Keratinocyte (primary cell): ENCODE results near the gene INTU. TPM values are rescaled to one million over a fixed set of nuclear protein-coding genes. Genes with fewer than 3 reads are reported as not detected.
"Not testable (repeated sequence)": the region's sequence is repeated elsewhere in the genome, so short reads cannot be mapped to it uniquely, and the experiment has no call there.

Experiments
- DNase-seq: peaks from one replicate; pipeline ENCODE4 v3.0.0-alpha.2; 2011; ENCODE audit warnings: low read depth, missing footprints, low spot score
- FAIRE-seq: peaks from 2 replicates; lab custom pipeline; 2011; peaks lifted over from hg19 to GRCh38; lab: Jason Lieb, UNC
- H2AFZ ChIP-seq: 2 replicates; pipeline ENCODE4 v1.6.0; 2012; ENCODE audit warnings: low read length, control low read depth, inconsistent platforms; ENCODE audit not compliant: control insufficient read depth
- H3K27ac ChIP-seq: 2 replicates; pipeline ENCODE4 v1.5.1; 2011; ENCODE audit warnings: low read length; ENCODE audit not compliant: control insufficient read depth, insufficient read depth
- H3K27me3 ChIP-seq: 3 replicates; pipeline ENCODE4 v1.6.0; 2011; ENCODE audit warnings: low read length; ENCODE audit not compliant: control insufficient read depth, insufficient read depth; ENCODE audit errors: extremely low read depth
- H3K36me3 ChIP-seq, 2 experiments: 2 replicates in 1 of 2; 3 replicates in 1 of 2; pipeline ENCODE4 v1.5.1; 2011; ENCODE audit warnings: low read length in 2 of 2, mild to moderate bottlenecking in 1 of 2; ENCODE audit not compliant: control insufficient read depth in 2 of 2, insufficient read depth in 2 of 2; ENCODE audit errors: extremely low read depth in 1 of 2
- H3K4me1 ChIP-seq: 3 replicates; pipeline ENCODE4 v1.5.1; 2011; ENCODE audit warnings: low read length; ENCODE audit not compliant: control insufficient read depth, insufficient read depth; ENCODE audit errors: extremely low read depth
- H3K4me2 ChIP-seq: 3 replicates; pipeline ENCODE4 v1.6.0; 2011; ENCODE audit warnings: low read depth, low read length; ENCODE audit not compliant: control insufficient read depth, insufficient read depth; ENCODE audit errors: extremely low read depth
- H3K4me3 ChIP-seq, 3 experiments: fragments of 200-600 bp in 1 of 3; sonication (generic) in 1 of 3; 2 replicates in 2 of 3; 3 replicates in 1 of 3; pipeline ENCODE4 v1.5.1; 2011 to 2016; ENCODE audit warnings: low read length in 3 of 3, mild to moderate bottlenecking in 3 of 3, control low read depth in 2 of 3, inconsistent platforms in 1 of 3, low read depth in 1 of 3, mixed read lengths in 1 of 3, mixed run types in 1 of 3, moderate library complexity in 1 of 3; ENCODE audit not compliant: control insufficient read depth in 2 of 3, insufficient read depth in 2 of 3; ENCODE audit errors: extremely low read depth in 1 of 3
- H3K79me2 ChIP-seq: 2 replicates; pipeline ENCODE4 v1.6.0; 2012; ENCODE audit warnings: low read length; ENCODE audit not compliant: control insufficient read depth, insufficient read depth
- H3K9ac ChIP-seq: 3 replicates; pipeline ENCODE4 v1.6.0; 2011; ENCODE audit warnings: low read length; ENCODE audit not compliant: control insufficient read depth, insufficient read depth; ENCODE audit errors: extremely low read depth
- H3K9me1 ChIP-seq: 3 replicates; pipeline ENCODE4 v1.6.0; 2011; ENCODE audit warnings: low read length; ENCODE audit not compliant: control insufficient read depth, insufficient read depth; ENCODE audit errors: extremely low read depth
- H3K9me3 ChIP-seq: 2 replicates; pipeline ENCODE4 v1.5.1; 2012; ENCODE audit warnings: low read depth, low read length; ENCODE audit not compliant: control insufficient read depth
- H4K20me1 ChIP-seq: 3 replicates; pipeline ENCODE4 v1.6.0; 2011; ENCODE audit warnings: low read length; ENCODE audit not compliant: control insufficient read depth, insufficient read depth; ENCODE audit errors: extremely low read depth
- EZH2 ChIP-seq: IDR thresholded peaks from one replicate; pipeline ENCODE4 v1.6.1; 2012; ENCODE audit warnings: inconsistent platforms, mild to moderate bottlenecking, low read length, moderate library complexity
- dilution Hi-C: fragments of 300-500 bp; cut with MboI; formaldehyde crosslinking; loops from one replicate; pipeline ENCODE4 v1.7.0; 2020; ENCODE audit warnings: low sequenced_read_pairs; ENCODE audit not compliant: extremely low pct_ligation_motif_present
- polyA plus RNA-seq, 5 experiments: library from polyadenylated mRNA; depleted of rRNA in 3 of 5; stranded (reverse) in 3 of 5; stranded (forward) in 1 of 5; unstranded in 1 of 5; fragments of >200 nt; gene quantifications; 1 replicate in 1 of 5; 2 replicates in 3 of 5; 3 replicates in 1 of 5; pipeline versions ENCODE4 v1.2.1 to v1.2.3, GENCODE V29; 2011 to 2012; ENCODE audit warnings: missing spikeins in 2 of 5, low read depth in 1 of 5, low replicate concordance in 1 of 5
- TF ChIP-seq, protein P1 (sequence below), 3 experiments: IDR thresholded peaks in 1 of 3; conservative IDR thresholded peaks in 1 of 3; optimal IDR thresholded peaks in 1 of 3; 2 replicates in 2 of 3; 3 replicates in 1 of 3; pipeline versions ENCODE3 to v1.5.1; 2011; ENCODE audit warnings: low read length in 3 of 3, mild to moderate bottlenecking in 3 of 3, moderate library complexity in 2 of 3, control low read depth in 1 of 3, inconsistent platforms in 1 of 3; ENCODE audit not compliant: insufficient read depth in 2 of 3; ENCODE audit errors: extremely low read depth in 1 of 3

INTU gene
- polyA plus RNA-seq, 1 donor (not counting 4 experiments of a cell fraction or from before 2014, with no cell fraction given) = 5.0 TPM

- no peak overlapping the region for H3K4me2 ChIP-seq
- dilution Hi-C loops = no loop called here
- peak; percentile 85 for FAIRE-seq
Measured at GRCh38 chr4:127586922-127587571, 45.7 kb upstream of the INTU start.

GRCh38 chr4:127589153-127589552 is 43.6 kb upstream of the INTU start:
- H3K4me1 ChIP-seq, H2AFZ ChIP-seq, H3K9me1 ChIP-seq, H3K79me2 ChIP-seq, H3K27me3 ChIP-seq, DNase-seq, FAIRE-seq, dilution Hi-C loops, H3K36me3 ChIP-seq, H3K27ac ChIP-seq, H3K9ac ChIP-seq, H3K9me3 ChIP-seq, H3K4me2 ChIP-seq, H3K4me3 ChIP-seq, H4K20me1 ChIP-seq: not testable (repeated sequence)

More at GRCh38 chr4:127586922-127587571, 45.7 kb upstream of the INTU start:
- no peak for DNase-seq
- TF ChIP-seq, protein P1, sequence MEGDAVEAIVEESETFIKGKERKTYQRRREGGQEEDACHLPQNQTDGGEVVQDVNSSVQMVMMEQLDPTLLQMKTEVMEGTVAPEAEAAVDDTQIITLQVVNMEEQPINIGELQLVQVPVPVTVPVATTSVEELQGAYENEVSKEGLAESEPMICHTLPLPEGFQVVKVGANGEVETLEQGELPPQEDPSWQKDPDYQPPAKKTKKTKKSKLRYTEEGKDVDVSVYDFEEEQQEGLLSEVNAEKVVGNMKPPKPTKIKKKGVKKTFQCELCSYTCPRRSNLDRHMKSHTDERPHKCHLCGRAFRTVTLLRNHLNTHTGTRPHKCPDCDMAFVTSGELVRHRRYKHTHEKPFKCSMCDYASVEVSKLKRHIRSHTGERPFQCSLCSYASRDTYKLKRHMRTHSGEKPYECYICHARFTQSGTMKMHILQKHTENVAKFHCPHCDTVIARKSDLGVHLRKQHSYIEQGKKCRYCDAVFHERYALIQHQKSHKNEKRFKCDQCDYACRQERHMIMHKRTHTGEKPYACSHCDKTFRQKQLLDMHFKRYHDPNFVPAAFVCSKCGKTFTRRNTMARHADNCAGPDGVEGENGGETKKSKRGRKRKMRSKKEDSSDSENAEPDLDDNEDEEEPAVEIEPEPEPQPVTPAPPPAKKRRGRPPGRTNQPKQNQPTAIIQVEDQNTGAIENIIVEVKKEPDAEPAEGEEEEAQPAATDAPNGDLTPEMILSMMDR (optimal IDR thresholded peaks at IDR 0.05 in 1 of 3, IDR thresholded peaks at IDR 0.05 in 1 of 3, conservative IDR thresholded peaks at IDR 0.05 in 1 of 3; ENCODE audit: extremely low read depth in 1 of 3, insufficient read depth in 2 of 3, low read length in 3 of 3) = peak; percentile 59 to 74 (median 73)
- TF ChIP-seq EZH2 = no peak
- no peaks in the 10 kb centered on the region for H4K20me1 ChIP-seq
- no peaks in the 10 kb centered on the region for H3K27me3 ChIP-seq
- H2AFZ ChIP-seq = no peak overlapping the region
- H3K4me3 ChIP-seq = no peak overlapping the region
- no peaks in the 10 kb centered on the region for H3K79me2 ChIP-seq
- no peaks in the 10 kb centered on the region for H3K36me3 ChIP-seq
- H3K27ac ChIP-seq = no peak overlapping the region
- no peaks in the 10 kb centered on the region for H3K4me1 ChIP-seq
- H3K9me1 ChIP-seq = no peaks in the 10 kb centered on the region
- H3K9ac ChIP-seq = no peak overlapping the region
- no peaks in the 10 kb centered on the region for H3K9me3 ChIP-seq

DNA sequence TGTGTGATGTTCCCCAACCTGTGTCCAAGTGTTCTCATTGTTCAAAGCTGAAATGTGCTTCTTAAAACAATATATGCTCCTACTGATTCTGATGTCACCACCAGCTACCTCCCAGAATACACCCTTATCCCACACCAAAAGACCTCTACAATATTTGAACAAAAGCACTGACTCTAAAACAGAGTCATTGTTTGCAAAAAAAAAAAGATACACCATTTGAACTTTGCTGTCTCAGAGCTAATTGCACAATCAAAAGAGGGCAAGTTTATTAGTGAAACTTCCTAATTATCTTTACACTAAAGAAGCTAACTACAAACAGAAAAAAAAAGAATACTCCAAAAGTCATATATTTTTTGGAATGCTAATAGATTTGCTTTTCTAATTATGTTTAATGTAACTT is 34.1 kb upstream of the INTU start:
- FAIRE-seq = no peak
- Histone ChIP-seq H3K27ac (no peak overlapping the region), H3K4me1 (no peaks in the 10 kb centered on the region), H3K9me1 (no peaks in the 10 kb centered on the region), H3K9ac (no peak overlapping the region), H3K27me3 (peaks cover 3% of the 10 kb centered on the region), H3K79me2 (no peaks in the 10 kb centered on the region), H3K4me3 (no peak overlapping the region), H3K36me3 (no peaks in the 10 kb centered on the region), H3K9me3 (no peaks in the 10 kb centered on the region), H3K4me2 (no peak overlapping the region), H2AFZ (no peak overlapping the region), H4K20me1 (no peaks in the 10 kb centered on the region)
- dilution Hi-C loops = no loop called here
- TF ChIP-seq EZH2 = no peak
- TF ChIP-seq, protein P1 (optimal IDR thresholded peaks at IDR 0.05 in 1 of 3, IDR thresholded peaks at IDR 0.05 in 1 of 3, conservative IDR thresholded peaks at IDR 0.05 in 1 of 3; ENCODE audit: extremely low read depth in 1 of 3, insufficient read depth in 2 of 3, low read length in 3 of 3) = no peak
- DNase-seq = no peak
